Measurements from ENCODE around the gene MAPK14.

The MAPK14 gene

DNA sequence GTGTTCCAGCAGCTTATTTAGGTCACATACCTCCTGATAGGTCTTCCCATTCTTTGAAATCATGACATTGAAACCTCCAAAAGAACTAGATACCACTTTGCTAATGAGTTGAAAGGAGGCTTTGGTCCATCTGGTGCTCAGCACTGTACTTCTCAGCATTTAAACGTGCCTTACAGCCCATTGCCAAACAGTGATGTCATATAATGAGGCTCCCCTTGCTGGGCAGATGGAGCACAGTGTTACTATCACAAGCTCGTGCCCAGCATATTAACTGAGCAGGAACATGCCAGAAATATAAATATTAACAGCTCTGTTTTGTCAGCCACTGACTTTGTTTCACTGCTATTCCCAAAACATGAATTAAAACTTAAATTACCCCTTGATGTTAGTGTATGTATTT lies 77.2 kb downstream of the MAPK14 start:
- DNase-seq (ENCODE audit: low read depth) = no peak

DNA sequence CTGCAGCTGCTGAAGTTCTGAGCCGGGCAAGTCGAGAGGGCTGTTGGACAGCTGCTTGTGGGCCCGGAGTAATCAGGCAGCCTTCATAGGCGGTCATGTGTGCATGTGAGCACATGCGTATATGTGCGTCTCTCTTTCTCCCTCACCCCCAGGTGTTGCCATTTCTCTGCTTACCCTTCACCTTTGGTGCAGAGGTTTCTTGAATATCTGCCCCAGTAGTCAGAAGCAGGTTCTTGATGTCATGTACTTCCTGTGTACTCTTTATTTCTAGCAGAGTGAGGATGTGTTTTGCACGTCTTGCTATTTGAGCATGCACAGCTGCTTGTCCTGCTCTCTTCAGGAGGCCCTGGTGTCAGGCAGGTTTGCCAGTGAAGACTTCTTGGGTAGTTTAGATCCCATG lies 81.5 kb downstream of the MAPK14 start:
- DNase-seq (ENCODE audit: low read depth) = no peak

- no peak for DNase-seq (ENCODE audit: low read depth)
Observed at GRCh38 chr6:36110050-36110449, 82.4 kb downstream of the MAPK14 start.

- no peak for DNase-seq (ENCODE audit: low read depth)
Observed at GRCh38 chr6:36110863-36111262, 83.3 kb downstream of the MAPK14 start.

- no peak for DNase-seq (ENCODE audit: low read depth)
Observed at GRCh38 chr6:36111526-36111925, 83.9 kb downstream of the MAPK14 start.

DNA sequence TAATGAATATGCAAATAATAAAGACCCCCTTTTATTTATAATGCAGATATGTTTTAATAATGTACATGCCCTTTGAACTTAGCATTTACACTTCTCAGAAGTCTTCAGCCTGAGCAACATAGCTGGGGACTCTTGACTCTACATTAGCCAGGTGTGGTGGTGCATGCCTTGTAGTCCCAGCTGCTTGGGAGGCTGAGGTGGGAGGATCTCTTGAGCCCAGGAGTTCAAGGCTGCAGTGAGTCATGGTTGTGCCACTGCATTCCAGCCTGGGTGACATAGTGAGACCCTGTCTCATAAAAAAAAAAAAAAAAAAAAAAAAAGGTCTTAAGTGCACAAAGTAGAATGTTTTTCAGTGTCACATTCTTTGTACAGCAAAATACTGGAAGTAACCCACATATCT lies 85.4 kb downstream of the MAPK14 start:
- no peak for DNase-seq (ENCODE audit: low read depth)

GRCh38 chr6:36113703-36114102 lies 86.1 kb downstream of the MAPK14 start:
- no peak for DNase-seq (ENCODE audit: low read depth)

- no peak for DNase-seq (ENCODE audit: low read depth)
Observed at GRCh38 chr6:36114798-36115408, 87.3 kb downstream of the MAPK14 start.

GRCh38 chr6:36115412-36115811 lies 87.8 kb downstream of the MAPK14 start:
- no peak for DNase-seq (ENCODE audit: low read depth)

GRCh38 chr6:36116066-36116864 lies 88.7 kb downstream of the MAPK14 start:
- no peak for DNase-seq (ENCODE audit: low read depth)

- DNase-seq (ENCODE audit: low read depth) = no peak
Observed at GRCh38 chr6:36116943-36117342, 89.3 kb downstream of the MAPK14 start.

GRCh38 chr6:36117658-36118549 lies 90.3 kb downstream of the MAPK14 start:
- no peak for DNase-seq (ENCODE audit: low read depth)

- DNase-seq (ENCODE audit: low read depth) = peak; percentile 31
Observed at GRCh38 chr6:36118550-36119107, 91.0 kb downstream of the MAPK14 start.

DNA sequence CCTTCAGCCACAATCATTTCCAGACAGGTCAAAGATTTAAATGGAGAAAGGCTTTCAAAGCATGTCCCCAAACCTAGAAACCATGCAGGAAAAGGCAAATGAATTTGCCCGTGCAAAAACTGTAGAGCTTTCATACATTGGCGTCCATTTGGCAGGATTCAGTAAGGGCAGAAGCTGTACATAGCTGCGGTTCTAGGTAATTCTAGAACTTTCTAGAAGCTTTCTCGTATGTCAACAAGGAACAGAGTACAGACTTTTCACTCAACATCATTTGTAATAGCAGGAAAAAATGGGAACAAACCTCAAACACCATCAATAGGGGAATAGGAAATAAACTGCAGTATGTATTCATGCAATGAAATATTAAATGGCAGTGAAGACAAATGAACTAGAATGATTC lies 91.6 kb downstream of the MAPK14 start:
- no peak for DNase-seq (ENCODE audit: low read depth)

DNA sequence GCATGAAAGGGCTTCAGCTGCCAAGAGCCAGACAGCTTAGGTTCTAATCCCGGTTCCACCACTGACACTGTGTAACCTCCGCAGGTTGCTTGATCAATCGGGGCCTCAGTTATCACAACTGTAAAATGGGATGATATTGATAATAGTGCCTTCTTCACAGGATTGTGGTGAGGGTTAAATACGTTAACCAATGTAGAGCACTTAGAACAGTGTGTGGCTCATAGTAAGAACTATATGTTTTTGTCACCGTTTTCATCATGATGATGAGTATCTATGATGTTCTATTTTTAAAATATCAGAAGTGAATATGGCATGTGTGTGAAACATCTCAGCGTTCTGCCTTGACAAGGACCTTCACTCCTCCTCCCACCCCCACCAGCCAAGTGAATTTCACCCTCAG lies 92.4 kb downstream of the MAPK14 start:
- no peak for DNase-seq (ENCODE audit: low read depth)

DNA sequence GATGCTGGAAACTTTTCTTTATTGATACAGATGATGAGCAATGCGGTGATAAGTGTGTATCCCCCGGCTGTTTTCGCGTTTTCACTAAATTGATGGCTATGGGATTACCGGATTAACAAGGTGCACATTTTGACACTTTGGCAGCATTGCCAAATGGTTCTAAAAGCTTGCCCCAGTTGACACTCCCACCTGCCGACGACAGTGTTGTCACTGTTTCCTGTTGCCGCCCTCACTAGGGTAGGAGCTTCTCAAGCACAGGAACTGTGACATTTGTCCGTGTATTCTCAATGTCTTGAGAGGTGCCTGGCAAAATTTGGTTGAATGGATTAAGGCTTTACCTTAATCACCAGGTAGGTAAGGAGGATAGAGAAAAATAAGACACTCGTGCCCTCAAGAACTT lies 92.9 kb downstream of the MAPK14 start:
- DNase-seq (ENCODE audit: low read depth) = peak; percentile 46

GRCh38 chr6:36120979-36121786 lies 93.6 kb downstream of the MAPK14 start:
- DNase-seq (ENCODE audit: low read depth) = no peak

- DNase-seq (ENCODE audit: low read depth) = no peak
Observed at GRCh38 chr6:36121787-36122494, 94.3 kb downstream of the MAPK14 start.

GRCh38 chr6:36122495-36123269 lies 95.1 kb downstream of the MAPK14 start:
- no peak for DNase-seq (ENCODE audit: low read depth)
